ENCODE data around the gene IFT43.

The IFT43 gene

DNA sequence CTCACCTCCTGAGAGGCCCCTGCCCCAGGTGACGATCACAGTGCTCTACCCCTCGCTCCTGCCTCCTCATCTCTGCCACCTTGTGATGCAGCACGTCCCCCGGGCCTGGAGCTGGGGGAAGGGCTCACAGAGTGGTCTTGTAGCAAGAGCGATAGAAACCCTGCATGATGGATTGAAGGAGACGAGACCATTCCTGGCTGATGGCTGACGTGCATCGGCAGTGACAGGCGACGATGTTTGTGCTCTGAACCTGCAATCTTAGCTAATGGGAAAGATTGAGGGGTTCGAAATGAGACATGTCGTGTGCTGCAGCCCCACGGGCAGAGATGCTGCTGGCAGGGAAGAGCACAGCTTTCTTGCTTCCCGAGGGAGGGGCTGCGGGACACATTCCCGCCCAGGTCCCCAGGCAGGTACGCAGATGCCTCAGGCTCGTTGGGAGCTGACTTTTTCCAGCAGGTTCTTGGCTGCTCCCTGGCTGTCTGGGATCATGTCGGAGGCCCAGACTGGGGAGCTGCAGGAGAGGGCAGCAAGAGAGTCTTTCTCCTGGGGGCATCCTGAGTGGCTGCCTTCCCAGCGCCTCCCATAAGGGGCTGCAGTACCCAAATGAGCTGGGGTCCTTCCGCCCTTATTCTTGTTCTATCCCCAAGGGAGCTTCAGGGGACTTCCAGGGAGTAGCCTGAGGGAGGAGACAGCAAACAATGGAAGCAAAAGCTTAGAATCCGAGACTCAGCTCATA, 127.5 kb downstream of the IFT43 start:
- DNase-seq (ENCODE audit: low read depth), result no peak

DNA sequence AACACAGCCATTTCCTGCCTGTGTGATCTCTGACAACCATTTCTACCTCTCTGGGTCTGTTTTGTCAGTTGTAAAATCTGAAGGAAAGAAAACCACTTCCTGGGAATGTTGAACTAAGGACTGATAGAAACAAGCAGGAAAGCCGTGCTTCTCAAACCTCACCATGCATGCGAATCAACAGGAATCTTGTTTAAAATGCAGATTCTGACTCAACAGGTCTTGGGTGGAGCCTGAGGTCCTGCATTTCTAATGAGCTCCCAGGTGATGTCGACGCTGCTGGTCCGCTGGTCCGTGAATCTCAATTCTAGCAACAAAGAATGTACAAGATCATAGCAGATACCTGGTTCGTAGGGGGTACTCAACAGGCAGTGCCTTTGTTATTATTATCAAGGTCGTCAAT, 128.1 kb downstream of the IFT43 start:
- no peak for DNase-seq (ENCODE audit: low read depth)

DNA sequence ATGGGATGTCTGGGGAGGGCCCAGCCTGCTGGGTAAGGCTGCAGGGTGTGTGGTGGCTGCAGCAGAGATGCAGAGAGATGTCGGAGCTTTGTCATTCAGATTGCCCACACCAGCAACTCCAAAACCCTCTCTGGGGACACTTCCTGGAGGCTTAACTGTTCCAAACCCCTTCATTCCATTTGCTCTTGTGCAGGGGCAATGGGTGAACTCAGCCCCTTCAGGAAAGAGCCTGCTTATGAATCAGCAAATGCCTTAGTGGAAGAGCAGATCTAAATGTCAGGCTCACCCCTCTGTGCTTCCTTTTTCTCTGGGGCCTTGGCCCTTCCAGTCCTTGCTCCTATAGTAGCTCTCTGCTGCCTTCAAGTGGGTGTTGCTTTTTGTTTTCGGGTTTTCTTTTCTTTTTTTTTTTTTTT, 129.5 kb downstream of the IFT43 start:
- no peak for DNase-seq (ENCODE audit: low read depth)

DNA sequence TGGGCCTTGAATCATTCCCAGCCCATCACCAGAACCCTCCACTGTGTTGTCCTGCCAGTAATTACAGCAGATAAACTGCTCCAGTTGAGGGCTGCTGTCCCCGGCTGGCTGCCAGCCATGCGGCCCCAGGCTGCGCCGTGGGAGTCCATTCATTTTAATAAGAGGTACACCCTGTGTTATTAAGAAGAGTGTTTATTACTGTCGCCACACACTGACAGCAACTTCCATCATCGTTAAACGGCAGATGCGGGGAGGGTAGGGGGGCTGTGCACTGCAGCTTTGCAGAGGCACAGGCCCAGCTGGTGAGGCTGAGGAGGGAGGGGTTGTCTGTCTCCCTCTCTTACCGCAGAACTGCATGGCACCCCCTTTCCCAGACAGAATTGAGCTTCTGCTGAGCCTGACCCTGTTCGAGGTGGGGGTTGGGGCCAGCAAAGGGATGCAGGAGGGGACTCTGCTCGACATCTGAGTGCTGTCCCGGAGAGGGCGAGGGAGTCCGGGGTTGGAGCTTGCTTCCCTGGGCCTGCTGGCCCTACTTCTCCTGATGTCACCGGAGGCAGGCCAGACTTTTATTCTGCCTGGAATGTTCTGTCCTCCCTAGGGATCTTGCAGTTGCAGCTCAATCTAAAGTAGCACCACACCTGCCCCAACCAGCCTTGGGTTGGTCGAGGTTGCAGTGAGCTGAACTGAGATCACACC, 132.4 kb downstream of the IFT43 start:
- DNase-seq (ENCODE audit: low read depth), result no peak

DNA sequence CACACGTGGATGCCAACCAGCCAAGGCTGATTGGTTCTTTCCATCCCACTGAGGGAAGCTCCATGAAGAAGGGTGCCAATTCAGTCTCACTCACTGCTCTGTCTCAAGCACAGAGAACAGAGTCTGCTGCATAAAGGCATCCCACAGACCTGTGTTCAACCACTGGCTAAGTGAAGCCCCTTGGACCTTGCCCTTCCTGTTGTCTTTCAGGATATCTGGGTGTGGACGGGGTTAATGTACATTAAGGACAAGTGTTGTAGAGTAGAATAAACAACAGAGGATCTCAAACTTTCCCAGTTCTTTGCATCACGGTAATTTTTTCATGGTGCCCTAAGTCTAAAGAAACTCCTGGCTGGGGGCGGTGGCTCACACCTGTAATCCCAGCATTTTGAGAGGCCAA, 133.0 kb downstream of the IFT43 start:
- no peak for DNase-seq (ENCODE audit: low read depth)

DNA sequence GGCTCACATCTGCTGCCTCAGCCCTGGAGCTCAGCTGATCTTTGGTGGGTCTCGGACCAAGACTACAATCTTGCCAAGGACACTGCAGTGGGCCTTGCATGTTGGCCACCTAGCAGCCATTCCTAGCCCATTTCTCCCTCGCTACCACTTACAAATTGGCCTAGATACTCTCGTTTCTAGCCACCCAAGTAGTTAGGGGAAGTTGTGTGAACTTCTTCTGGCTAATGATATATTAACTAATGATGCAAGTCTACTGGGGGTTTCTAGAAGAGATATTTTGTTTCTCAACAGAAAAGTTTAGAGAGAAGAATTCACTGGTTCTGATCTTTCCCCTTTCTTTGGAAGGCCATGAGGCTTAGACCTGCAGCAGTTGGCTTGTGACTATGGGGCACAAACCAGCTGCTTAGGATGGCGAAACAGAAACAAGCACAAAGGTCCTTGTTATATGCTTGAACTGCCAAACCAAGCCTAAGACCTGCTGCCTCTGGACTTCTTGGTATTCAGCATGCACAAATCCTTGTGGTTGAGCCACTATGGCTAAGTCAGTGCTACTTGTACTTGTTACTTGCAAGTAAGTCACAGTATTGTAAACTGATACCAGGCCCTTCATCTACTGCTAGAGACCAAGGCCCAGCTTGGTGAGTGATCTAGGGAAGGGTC, 135.7 kb downstream of the IFT43 start:
- DNase-seq (ENCODE audit: low read depth), result no peak

DNA sequence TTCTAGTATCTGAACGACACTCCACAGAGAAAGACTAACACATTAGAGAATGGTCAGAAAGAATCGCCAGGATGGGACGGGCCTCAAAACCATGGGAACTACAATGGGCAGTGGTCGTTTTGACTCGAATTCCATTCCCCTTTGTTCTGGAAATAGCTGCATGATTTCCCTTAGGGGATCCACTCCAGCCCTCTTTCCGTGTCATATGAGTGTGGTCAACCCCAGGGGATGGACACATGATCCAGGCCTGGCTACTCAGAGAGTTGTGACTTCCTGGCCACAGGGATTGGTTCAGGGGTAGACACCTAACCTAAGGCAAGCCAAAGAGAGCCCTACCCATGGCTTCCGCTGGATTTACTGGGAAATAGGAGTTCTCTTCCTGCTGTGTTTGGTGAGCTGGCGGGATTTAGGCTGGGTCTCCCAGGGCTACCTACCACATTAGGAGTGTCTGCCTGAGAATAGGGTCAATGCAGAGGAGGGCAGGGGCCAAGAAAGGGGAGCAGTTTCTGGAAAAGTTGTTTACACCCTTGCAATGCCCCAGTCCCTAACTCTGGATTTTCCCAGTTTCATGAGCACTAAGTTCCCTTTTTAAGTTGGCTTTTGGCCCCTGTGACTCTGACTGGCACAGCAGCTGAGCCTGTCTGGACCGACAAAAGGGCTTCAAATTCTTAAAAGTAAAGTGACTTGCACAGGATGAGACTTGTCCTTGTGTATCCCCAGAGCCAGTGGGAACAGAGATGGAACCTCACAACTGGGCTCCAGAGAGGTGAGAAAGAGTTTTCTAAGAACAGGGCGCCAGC, 138.1 kb downstream of the IFT43 start:
- DNase-seq (ENCODE audit: low read depth), result no peak

DNA sequence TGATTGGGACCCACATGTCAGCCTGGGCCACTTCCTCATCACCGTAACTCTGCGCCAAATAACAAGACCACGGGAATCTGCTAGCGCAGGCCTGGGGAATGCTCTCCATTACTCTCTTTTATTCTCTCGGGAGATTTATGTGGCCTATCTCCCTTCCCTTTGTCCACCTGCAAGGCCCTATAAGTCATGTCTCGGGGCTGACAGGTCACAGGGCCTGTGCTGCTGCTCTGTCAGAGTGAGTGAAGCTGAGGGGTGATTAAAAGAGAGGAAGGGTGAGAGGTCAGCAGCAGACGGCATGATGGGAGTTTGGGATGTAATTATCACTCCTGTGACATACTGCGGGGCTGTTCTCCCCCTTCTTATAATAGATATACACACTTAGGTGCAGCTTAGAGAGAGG, 139.9 kb downstream of the IFT43 start:
- DNase-seq (ENCODE audit: low read depth), result no peak

DNA sequence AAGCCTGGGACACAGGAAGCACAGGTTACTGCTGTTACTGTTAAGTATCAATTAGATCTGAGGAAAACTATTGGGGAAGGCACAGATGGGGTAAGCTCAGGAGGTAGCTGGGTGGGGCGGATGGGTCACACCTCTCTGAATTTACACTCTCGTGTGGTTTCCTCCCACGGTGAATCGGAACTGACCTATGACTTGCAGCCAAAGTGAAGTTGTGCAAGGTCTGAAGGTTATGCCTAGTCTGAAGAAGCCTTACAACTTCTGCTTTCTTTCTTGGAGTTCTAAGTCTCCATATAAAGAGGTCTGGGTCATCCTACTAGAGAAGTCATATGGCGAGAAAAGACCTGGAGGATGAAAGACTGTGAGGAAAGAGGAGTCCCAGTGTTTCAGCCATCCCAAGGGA, 140.5 kb downstream of the IFT43 start:
- DNase-seq (ENCODE audit: low read depth), result no peak

DNA sequence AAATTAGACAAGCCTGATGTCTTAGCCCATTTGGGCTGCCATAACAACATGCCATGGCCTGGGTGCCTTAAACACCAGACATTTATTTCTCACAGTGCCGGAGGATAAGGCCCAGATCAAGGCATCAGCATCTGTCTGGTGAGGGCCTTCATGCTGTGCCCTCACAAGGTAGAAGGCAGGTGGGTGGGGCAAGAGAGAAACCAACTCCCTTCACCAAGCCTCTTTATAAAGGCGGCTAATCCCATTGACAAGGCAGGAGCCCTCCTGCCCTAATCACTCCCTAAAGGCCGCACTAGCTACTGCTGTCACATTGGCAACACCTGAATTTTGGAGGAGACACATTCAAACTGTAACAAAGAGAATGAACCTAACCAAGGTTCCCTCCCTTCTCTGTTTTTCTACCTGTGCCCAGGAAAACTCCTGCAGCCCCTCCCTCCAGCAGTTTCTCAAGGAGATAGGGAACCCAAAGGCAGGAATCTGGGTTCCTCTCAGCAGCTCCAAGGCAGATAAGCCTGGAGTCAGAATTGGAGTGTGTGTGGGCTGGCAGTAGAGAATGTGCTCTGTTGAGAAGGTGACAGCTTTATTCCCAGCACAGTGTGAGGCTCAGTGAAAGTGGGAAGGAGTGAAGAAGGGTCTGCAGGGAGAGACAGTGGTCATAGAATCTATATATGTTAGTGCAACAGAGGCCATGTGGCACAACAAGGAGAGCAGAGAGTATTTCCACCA, 144.5 kb downstream of the IFT43 start:
- DNase-seq (ENCODE audit: low read depth), result no peak

DNA sequence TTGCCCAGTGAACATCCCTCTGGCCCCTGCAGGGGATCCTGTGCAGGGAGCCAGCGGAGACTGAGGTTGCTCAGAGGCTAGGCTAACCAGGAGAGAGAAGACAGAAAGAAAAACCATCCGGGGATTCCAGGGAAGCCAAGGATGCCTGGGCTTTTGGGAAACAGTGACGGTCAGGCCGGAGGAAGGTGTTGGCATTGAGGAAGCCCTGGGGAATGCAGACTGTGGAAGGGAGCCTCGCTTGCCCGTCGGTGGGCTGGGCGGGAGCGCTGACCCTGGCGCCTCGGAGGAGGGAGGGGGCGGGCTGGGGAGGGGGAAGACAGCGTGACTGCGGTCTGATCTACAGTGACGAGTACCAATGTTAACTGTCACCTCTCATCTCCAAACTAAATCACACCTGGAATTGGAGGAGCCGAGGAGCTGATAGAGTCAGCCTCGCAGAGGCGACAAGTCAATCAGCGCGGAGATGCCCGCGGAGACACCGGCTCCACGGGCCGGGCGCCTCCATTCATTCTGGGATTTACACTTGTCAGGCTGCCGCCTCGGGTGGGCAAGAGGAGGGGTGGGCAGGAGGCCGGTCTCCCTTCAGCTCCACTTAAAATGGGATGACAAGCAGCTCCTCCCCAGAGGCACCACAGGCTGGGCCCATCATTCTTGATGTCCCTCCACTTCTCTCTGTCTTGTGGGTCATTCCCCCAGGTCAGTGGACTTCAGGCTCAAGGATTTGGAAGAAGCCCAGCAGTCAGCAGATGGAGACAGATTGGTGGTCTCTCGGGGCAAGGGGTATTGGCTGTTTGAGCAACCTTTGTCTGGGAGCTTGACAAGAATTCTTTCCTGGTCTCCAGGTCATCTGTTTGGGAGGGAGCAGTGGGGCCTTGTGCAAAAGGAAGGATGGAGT, 145.8 kb downstream of the IFT43 start:
- no peak for DNase-seq (ENCODE audit: low read depth)

DNA sequence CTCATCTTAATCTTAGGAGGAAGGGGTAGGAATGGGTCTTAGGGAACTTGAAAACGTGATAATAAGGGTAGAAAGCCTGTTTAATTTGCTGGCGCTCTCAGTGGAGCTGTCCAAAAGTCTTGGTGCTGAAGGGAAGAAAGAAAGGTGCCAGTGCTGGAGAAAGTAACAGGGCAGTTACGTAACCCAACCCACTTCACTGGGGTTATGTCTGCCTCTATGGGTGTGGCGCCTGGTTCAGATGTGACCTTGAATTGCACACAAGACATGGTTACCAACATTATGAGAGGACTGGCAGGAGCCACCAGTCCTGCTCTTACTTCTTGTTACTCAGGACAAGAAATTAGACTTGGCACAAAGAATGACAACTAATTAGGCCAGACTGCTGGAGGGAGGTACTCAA, 147.5 kb downstream of the IFT43 start:
- DNase-seq (ENCODE audit: low read depth), result no peak
